GM20000 (cell line): ENCODE measurements around the gene SYK.

Source experiments
- DNase-seq: peaks from one replicate; pipeline ENCODE4 v3.0.0; 2012; ENCODE audit warnings: low spot score
- TF ChIP-seq, protein P1 (sequence below): IDR thresholded peaks from 2 replicates; pipeline ENCODE4 v1.5.1; 2012; ENCODE audit warnings: mild to moderate bottlenecking, control low read depth; ENCODE audit errors: extremely low read depth, missing control alignments

SYK gene

GRCh38 chr9:90851444-90851843 lies 49.8 kb downstream of the SYK start:
- TF ChIP-seq, protein P1, sequence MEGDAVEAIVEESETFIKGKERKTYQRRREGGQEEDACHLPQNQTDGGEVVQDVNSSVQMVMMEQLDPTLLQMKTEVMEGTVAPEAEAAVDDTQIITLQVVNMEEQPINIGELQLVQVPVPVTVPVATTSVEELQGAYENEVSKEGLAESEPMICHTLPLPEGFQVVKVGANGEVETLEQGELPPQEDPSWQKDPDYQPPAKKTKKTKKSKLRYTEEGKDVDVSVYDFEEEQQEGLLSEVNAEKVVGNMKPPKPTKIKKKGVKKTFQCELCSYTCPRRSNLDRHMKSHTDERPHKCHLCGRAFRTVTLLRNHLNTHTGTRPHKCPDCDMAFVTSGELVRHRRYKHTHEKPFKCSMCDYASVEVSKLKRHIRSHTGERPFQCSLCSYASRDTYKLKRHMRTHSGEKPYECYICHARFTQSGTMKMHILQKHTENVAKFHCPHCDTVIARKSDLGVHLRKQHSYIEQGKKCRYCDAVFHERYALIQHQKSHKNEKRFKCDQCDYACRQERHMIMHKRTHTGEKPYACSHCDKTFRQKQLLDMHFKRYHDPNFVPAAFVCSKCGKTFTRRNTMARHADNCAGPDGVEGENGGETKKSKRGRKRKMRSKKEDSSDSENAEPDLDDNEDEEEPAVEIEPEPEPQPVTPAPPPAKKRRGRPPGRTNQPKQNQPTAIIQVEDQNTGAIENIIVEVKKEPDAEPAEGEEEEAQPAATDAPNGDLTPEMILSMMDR = no peak

GRCh38 chr9:90853945-90854344 lies 52.3 kb downstream of the SYK start:
- TF ChIP-seq, protein P1 = no peak

More at GRCh38 chr9:90851444-90851843, 49.8 kb downstream of the SYK start:
- DNase-seq = no peak

DNA sequence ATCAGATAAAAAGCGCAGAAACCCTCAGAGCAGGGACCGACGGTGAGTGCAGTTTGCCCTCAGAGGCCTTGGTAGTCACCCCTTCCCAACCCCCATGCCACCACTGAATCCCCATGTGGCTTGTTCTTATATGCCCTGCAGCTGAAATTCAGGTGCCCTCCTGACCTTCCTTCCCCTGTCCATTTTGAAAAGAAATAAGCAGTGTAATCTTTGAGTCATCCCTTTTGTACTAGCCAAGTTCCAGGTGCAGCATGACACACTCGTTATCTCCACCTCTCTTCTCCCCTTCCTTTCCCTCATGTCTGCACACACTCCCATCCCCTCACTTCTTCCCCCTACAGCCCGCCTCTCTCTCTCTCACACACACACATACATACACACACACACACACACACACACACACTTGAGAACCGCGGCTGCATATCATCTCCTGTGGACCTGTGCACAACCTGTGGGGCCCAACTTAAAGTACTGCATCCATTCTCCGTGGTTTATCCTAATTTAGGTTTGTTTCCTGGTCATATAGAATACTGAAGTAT lies 53.1 kb downstream of the SYK start:
- TF ChIP-seq, protein P1 = no peak
- no peak for DNase-seq

More at GRCh38 chr9:90853945-90854344, 52.3 kb downstream of the SYK start:
- no peak for DNase-seq

DNA sequence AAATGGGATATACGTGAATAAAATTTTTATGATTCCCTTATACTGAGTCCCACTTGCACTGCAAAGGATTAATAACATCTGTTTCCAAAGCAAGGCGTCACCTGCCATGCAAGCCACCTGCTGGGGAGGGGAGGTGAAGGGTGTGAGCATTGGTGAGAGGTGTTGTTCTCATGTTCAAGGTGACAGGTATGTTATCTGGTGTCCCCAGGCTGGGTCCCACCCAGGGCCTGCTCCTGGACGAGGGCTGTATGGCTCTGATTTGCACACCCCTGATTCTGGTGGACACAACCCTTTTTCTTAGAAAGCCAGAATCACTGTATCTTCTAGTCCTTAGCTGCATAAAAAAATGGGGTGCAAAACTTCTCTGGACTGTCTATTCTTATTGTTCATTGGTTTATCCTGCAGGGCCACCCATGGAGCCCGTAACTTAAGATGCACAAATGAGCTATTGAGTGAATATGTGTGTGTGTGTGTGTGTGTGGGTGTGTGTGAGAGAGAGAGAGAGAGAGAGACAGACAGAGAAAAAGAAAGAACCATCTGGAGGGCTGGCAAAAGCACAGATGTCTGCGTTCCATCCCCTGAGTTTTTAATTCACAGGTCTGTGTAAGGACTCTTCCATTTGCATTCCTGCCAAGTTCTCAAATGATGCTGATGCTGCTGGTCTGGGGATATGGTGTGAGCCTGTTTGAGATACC lies 53.7 kb downstream of the SYK start:
- DNase-seq = no peak
- TF ChIP-seq, protein P1 = no peak

GRCh38 chr9:90857091-90857490 lies 55.5 kb downstream of the SYK start:
- DNase-seq = no peak

DNA sequence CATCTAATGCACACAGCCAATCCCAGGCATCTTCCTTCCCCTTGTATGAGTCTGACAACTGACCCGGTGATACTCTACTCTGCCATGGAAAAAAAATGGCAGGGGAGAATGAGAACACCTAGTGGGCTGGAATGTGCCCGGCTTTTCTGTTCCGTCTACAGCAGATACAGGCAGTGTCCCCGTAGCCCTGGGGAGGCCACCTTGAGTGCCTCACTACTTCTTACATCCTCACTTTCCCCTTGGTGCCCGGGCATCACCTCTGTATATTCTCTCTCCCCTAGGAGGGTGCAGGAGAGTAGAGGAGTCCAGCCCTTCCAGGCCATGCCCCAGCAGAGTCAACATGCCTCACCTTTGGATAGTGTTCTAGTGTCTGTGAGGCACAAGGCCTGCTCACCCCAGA lies 56.2 kb downstream of the SYK start:
- no peak for DNase-seq
- TF ChIP-seq, protein P1 = no peak

More at GRCh38 chr9:90857091-90857490, 55.5 kb downstream of the SYK start:
- TF ChIP-seq, protein P1 = no peak

- no peak for DNase-seq
- TF ChIP-seq, protein P1 = no peak
Observed at GRCh38 chr9:90858457-90858901, 56.9 kb downstream of the SYK start.
